Renal cortical epithelial cell (primary cell): ENCODE measurements around the gene MAP3K20. TPM values are rescaled to one million over a fixed set of nuclear protein-coding genes. Genes with fewer than 3 reads are reported as not detected.
A peak's percentile ranks its signal among the peaks of the same experiment; 100 is the strongest.
"Not testable (repeated sequence)": the region's sequence is repeated elsewhere in the genome, so short reads cannot be mapped to it uniquely, and the experiment has no call there.

Experiments used
- DNase-seq: peaks from one replicate; pipeline ENCODE4 v3.0.0-alpha.2; 2011; ENCODE audit warnings: low read depth
- total RNA-seq: library from RNA; depleted of rRNA; stranded (reverse); fragments of >200 nt; gene quantifications from 2 replicates; pipeline ENCODE4 v1.2.3, GENCODE V29; 2014

MAP3K20 gene
- total RNA-seq, 1 donor from 2014 or later = 28.5 TPM

GRCh38 chr2:173278794-173279526 is 203.3 kb downstream of the MAP3K20 start:
- DNase-seq = no peak

- no peak for DNase-seq
These were observed 203.9 kb downstream of the MAP3K20 start for GRCh38 chr2:173279527-173279868.

GRCh38 chr2:173280853-173281252 is 205.2 kb downstream of the MAP3K20 start:
- no peak for DNase-seq

GRCh38 chr2:173281898-173282297 is 206.3 kb downstream of the MAP3K20 start:
- not testable (repeated sequence) for DNase-seq

GRCh38 chr2:173282795-173283545 is 207.3 kb downstream of the MAP3K20 start:
- DNase-seq = no peak

GRCh38 chr2:173286153-173286809 is 210.6 kb downstream of the MAP3K20 start:
- no peak for DNase-seq

GRCh38 chr2:173287594-173287993 is 211.9 kb downstream of the MAP3K20 start:
- DNase-seq = no peak

- DNase-seq = no peak
These were observed 212.9 kb downstream of the MAP3K20 start for GRCh38 chr2:173288561-173288960.

- no peak for DNase-seq
These were observed 214.4 kb downstream of the MAP3K20 start for GRCh38 chr2:173290046-173290445.

GRCh38 chr2:173290518-173290917 is 214.9 kb downstream of the MAP3K20 start:
- DNase-seq = no peak

GRCh38 chr2:173291412-173291811 is 215.8 kb downstream of the MAP3K20 start:
- DNase-seq = no peak

- DNase-seq = no peak
These were observed 220.6 kb downstream of the MAP3K20 start for GRCh38 chr2:173296235-173296634.

- DNase-seq = no peak
These were observed 223.0 kb downstream of the MAP3K20 start for GRCh38 chr2:173298536-173299097.

- no peak for DNase-seq
These were observed 224.1 kb downstream of the MAP3K20 start for GRCh38 chr2:173299764-173300163.

- no peak for DNase-seq
These were observed 224.8 kb downstream of the MAP3K20 start for GRCh38 chr2:173300458-173300857.

GRCh38 chr2:173301549-173301948 is 225.9 kb downstream of the MAP3K20 start:
- not testable (repeated sequence) for DNase-seq

GRCh38 chr2:173305303-173305702 is 229.7 kb downstream of the MAP3K20 start:
- DNase-seq = no peak

GRCh38 chr2:173307293-173307692 is 231.6 kb downstream of the MAP3K20 start:
- peak; percentile 11 for DNase-seq

GRCh38 chr2:173309370-173309769 is 233.7 kb downstream of the MAP3K20 start:
- not testable (repeated sequence) for DNase-seq

GRCh38 chr2:173311844-173312606 is 236.4 kb downstream of the MAP3K20 start:
- no peak for DNase-seq
